Mesenchymal stem cell (in vitro differentiated cells and primary cell): ENCODE data around the gene LAPTM5.

Experiments used
- DNase-seq: peaks from one replicate; pipeline ENCODE4 v3.0.0-alpha.2; 2013
- H2AFZ ChIP-seq: one replicate; pipeline ENCODE4 v1.6.1; 2013; ENCODE audit warnings: low read depth, mild to moderate bottlenecking, control low read depth, inconsistent platforms, low read length, moderate library complexity
- H2AK5ac ChIP-seq: 2 replicates; pipeline ENCODE4 v1.6.1; 2013; ENCODE audit warnings: low read length, moderate library complexity, mild to moderate bottlenecking, inconsistent platforms; ENCODE audit not compliant: severe bottlenecking
- H2BK120ac ChIP-seq: one replicate; pipeline ENCODE4 v1.6.1; 2013; ENCODE audit warnings: low read depth, mild to moderate bottlenecking, inconsistent platforms, low read length, moderate library complexity
- H2BK12ac ChIP-seq, 2 experiments: one replicate each; pipeline ENCODE4 v1.6.1; 2013; ENCODE audit warnings: inconsistent platforms in 2 of 2, low read length in 2 of 2, mild to moderate bottlenecking in 2 of 2, moderate library complexity in 2 of 2, control low read depth in 1 of 2
- H2BK15ac ChIP-seq: one replicate; pipeline ENCODE4 v1.6.1; 2013; ENCODE audit warnings: mild to moderate bottlenecking, low read depth, inconsistent platforms; ENCODE audit not compliant: poor library complexity, severe bottlenecking
- H2BK5ac ChIP-seq: 2 replicates; pipeline ENCODE4 v1.6.1; 2013; ENCODE audit warnings: low read depth, mild to moderate bottlenecking, low read length, control low read depth, inconsistent platforms; ENCODE audit not compliant: poor library complexity, severe bottlenecking
- H3K14ac ChIP-seq, 2 experiments: one replicate each; pipeline ENCODE4 v1.6.1; 2013; ENCODE audit warnings: inconsistent platforms in 2 of 2, low read length in 2 of 2, control low read depth in 1 of 2, mild to moderate bottlenecking in 1 of 2, moderate library complexity in 1 of 2
- H3K18ac ChIP-seq, 2 experiments: one replicate each; pipeline ENCODE4 v1.6.1; 2013; ENCODE audit warnings: inconsistent platforms in 2 of 2, low read length in 2 of 2, control low read depth in 1 of 2, low read depth in 1 of 2, mild to moderate bottlenecking in 1 of 2
- H3K23ac ChIP-seq, 2 experiments: one replicate each; pipeline ENCODE4 v1.6.1; 2013; ENCODE audit warnings: inconsistent platforms in 2 of 2, low read length in 2 of 2, mild to moderate bottlenecking in 2 of 2, moderate library complexity in 2 of 2, control low read depth in 1 of 2
- H3K27ac ChIP-seq: 2 replicates; pipeline ENCODE4 v1.5.1; 2013; ENCODE audit warnings: mild to moderate bottlenecking, moderate library complexity, low read length, control low read depth, inconsistent platforms; ENCODE audit not compliant: poor library complexity, severe bottlenecking
- H3K27me3 ChIP-seq, 2 experiments: 2 replicates each; pipeline versions ENCODE4 v1.6.1 to v1.7.0; 2013; ENCODE audit warnings: low read length in 2 of 2, mild to moderate bottlenecking in 2 of 2, moderate library complexity in 2 of 2, control low read depth in 1 of 2, inconsistent platforms in 1 of 2; ENCODE audit not compliant: control insufficient read depth in 1 of 2, insufficient read depth in 1 of 2
- H3K36me3 ChIP-seq, 2 experiments: 2 replicates each; pipeline versions ENCODE4 v1.6.1 to v1.7.0; 2013; ENCODE audit warnings: low read length in 2 of 2, control low read depth in 1 of 2, inconsistent platforms in 1 of 2, low read depth in 1 of 2, mild to moderate bottlenecking in 1 of 2; ENCODE audit not compliant: insufficient read depth in 2 of 2, control insufficient read depth in 1 of 2
- H3K4ac ChIP-seq, 2 experiments: one replicate each; pipeline ENCODE4 v1.6.1; 2013; ENCODE audit warnings: inconsistent platforms in 2 of 2, low read length in 2 of 2, mild to moderate bottlenecking in 2 of 2, moderate library complexity in 2 of 2, control low read depth in 1 of 2, low read depth in 1 of 2
- H3K4me1 ChIP-seq: 2 replicates; pipeline ENCODE4 v1.6.1; 2013; ENCODE audit warnings: low read depth, low read length, control low read depth; ENCODE audit not compliant: control insufficient read depth, insufficient read depth
- H3K4me2 ChIP-seq: 2 replicates; pipeline ENCODE4 v1.6.1; 2013; ENCODE audit warnings: low read length, mild to moderate bottlenecking, inconsistent platforms; ENCODE audit not compliant: poor library complexity, severe bottlenecking
- H3K4me3 ChIP-seq, 2 experiments: 2 replicates each; pipeline versions ENCODE4 v1.5.1 to v1.7.0; 2013; ENCODE audit warnings: low read length in 2 of 2, mild to moderate bottlenecking in 2 of 2, control low read depth in 1 of 2, low read depth in 1 of 2; ENCODE audit not compliant: insufficient read depth in 1 of 2
- H3K79me1 ChIP-seq: replicated peaks from 2 replicates; pipeline ENCODE4 v1.6.1; 2013; ENCODE audit warnings: mild to moderate bottlenecking, control low read depth, low read length, inconsistent platforms; ENCODE audit not compliant: poor library complexity, severe bottlenecking
- H3K9ac ChIP-seq: 2 replicates; pipeline ENCODE4 v1.7.0; 2013; ENCODE audit warnings: mild to moderate bottlenecking, low read length, moderate library complexity
- H3K9me3 ChIP-seq: 2 replicates; pipeline ENCODE4 v1.7.0; 2013; ENCODE audit warnings: mild to moderate bottlenecking, low read length; ENCODE audit not compliant: control insufficient read depth
- H4K8ac ChIP-seq: one replicate; pipeline ENCODE4 v1.6.1; 2013; ENCODE audit warnings: inconsistent platforms, mild to moderate bottlenecking, low read length, moderate library complexity
- H4K91ac ChIP-seq: one replicate; pipeline ENCODE4 v1.6.1; 2013; ENCODE audit warnings: mild to moderate bottlenecking, low read length, inconsistent platforms
- WGBS: methylation state at CpG from one replicate; pipeline ENCODE4 v1.1.7; 2013; ENCODE audit warnings: mixed read lengths; 5-methylcytosine and 5-hydroxymethylcytosine counted together

Gene LAPTM5

DNA sequence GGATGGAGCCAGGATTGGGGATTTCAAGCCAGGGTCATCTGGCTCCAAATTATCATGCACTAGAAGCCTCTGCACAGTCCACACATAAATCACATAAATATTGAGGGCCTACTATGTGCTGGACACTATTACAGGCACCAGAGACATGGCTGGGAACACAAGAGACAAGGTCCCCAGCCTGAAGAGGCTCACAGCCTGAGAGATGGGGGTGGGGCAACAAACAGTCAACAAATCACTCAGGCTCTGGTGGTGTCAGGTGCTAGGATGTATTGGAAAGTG lies 41.6 kb upstream of the LAPTM5 start:
- Histone ChIP-seq H3K9me3 (no peaks in the 10 kb centered on the region), H3K4me1 (peaks cover 12% of the 10 kb centered on the region), H3K18ac (no peak overlapping the region), H2BK120ac (peak overlapping the region; percentile 0), H2BK15ac (peak overlapping the region; percentile 49), H3K23ac (no peak overlapping the region), H4K8ac (no peak overlapping the region), H2BK12ac (peak overlapping the region in 1 of 2 experiments; percentile 29), H3K4ac (no peak overlapping the region), H2AK5ac (no peak overlapping the region), H3K4me3 (no peak overlapping the region), H3K9ac (no peak overlapping the region), H3K4me2 (no peak overlapping the region), H2BK5ac (no peak overlapping the region), H4K91ac (no peak overlapping the region), H3K27ac (no peak overlapping the region), H3K36me3 (no peaks in the 10 kb centered on the region), H2AFZ (no peak overlapping the region), H3K14ac (no peak overlapping the region), H3K79me1 (no peaks in the 10 kb centered on the region), H3K27me3 (peaks cover 0 to 12% of the 10 kb centered on the region in 2 experiments)
- DNase-seq: no peak

DNA sequence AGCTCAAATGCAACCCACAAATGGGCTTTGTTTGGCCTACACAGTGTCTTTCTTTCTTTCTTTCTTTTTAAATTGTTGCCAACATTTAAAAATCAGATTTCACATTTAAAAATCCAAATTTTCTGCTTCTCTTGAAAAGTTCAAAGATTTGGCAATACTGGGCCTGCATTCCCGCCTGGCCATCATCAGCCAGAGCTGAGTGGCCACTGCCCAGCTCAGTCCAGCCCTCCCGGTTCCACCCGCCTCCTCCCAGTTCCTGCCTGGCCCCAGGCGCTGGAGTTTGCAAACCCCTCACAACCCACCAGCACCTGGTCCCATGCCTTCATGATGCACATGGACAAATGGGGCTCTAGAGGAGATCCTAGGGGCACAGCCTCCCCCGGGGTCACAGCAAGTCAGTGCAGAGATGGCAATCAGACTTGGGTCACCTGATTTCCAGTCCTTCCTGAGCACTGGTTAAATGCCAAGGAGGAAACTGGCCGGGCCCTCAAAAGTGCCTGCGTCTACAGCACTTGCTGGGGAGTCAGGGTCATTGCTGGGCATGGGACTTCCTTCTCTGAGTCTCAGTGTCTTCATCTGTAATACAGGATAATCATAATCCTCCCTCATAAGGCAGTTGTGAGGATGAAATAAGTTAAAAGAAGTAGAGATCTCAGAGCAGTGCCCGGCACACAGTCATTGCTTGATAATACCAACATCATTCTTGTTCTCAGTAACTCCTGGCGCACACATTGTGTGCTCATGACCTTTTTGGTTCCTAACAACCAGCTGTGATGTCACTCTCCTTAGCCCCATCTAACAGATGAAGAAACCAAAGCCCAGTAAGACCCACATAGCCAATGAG lies 41.0 kb upstream of the LAPTM5 start:
- H3K4me2 ChIP-seq: no peak overlapping the region
- H2BK12ac ChIP-seq: peak overlapping the region in 1 of 2 experiments; percentile 31
- no peak overlapping the region for H4K8ac ChIP-seq
- no peaks in the 10 kb centered on the region for H3K9me3 ChIP-seq
- no peak for DNase-seq
- peaks cover 0 to 17% of the 10 kb centered on the region in 2 experiments for H3K27me3 ChIP-seq
- no peak overlapping the region for H3K27ac ChIP-seq
- H3K18ac ChIP-seq: peak overlapping the region in 1 of 2 experiments; percentile 16
- H3K4me1 ChIP-seq: peaks cover 12% of the 10 kb centered on the region
- no peak overlapping the region for H3K4me3 ChIP-seq
- peak overlapping the region; percentile 68 for H2BK15ac ChIP-seq
- H2AFZ ChIP-seq: peak overlapping the region; percentile 18
- no peak overlapping the region for H3K14ac ChIP-seq
- H3K79me1 ChIP-seq: no peaks in the 10 kb centered on the region
- H3K4ac ChIP-seq: no peak overlapping the region
- no peak overlapping the region for H2BK5ac ChIP-seq
- H4K91ac ChIP-seq: peak overlapping the region; percentile 32
- H2BK120ac ChIP-seq: peak overlapping the region; percentile 23
- H3K9ac ChIP-seq: no peak overlapping the region
- no peak overlapping the region for H3K23ac ChIP-seq
- no peaks in the 10 kb centered on the region for H3K36me3 ChIP-seq
- peak overlapping the region; percentile 45 for H2AK5ac ChIP-seq
- WGBS: 82% methylated on average over 9 of the region's 9 CpGs

DNA sequence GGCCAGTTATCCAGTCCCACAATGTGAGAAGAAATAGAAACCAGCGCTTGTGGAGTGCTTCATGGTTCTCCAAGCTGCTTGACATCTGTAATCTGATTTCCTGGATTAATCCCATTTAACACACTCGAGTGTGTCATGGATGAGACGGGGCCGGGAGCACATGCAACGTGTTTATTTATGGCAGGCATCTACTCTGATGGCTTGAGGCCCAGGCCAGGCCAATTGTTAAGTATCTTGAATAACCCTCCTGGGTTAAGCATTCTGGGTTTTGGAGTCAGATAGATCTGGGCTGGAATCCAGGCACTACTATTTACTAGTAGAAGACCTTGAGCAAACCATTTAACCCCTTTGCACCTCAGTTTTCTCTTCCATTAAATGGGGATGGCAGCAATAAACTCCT lies 37.5 kb upstream of the LAPTM5 start:
- no peak overlapping the region for H2BK5ac ChIP-seq
- H3K36me3 ChIP-seq: no peaks in the 10 kb centered on the region
- no peak overlapping the region for H3K4ac ChIP-seq
- no peak overlapping the region for H2AK5ac ChIP-seq
- H3K18ac ChIP-seq: no peak overlapping the region
- no peak overlapping the region for H3K4me3 ChIP-seq
- no peak overlapping the region for H3K4me2 ChIP-seq
- H2BK120ac ChIP-seq: no peak overlapping the region
- no peak overlapping the region for H2BK15ac ChIP-seq
- H3K27me3 ChIP-seq: peaks cover 12 to 36% of the 10 kb centered on the region in 2 experiments
- no peak overlapping the region for H4K8ac ChIP-seq
- no peak overlapping the region for H3K14ac ChIP-seq
- DNase-seq: no peak
- H3K27ac ChIP-seq: no peak overlapping the region
- no peak overlapping the region for H3K23ac ChIP-seq
- peaks cover 7% of the 10 kb centered on the region for H3K4me1 ChIP-seq
- no peak overlapping the region for H2BK12ac ChIP-seq
- no peaks in the 10 kb centered on the region for H3K79me1 ChIP-seq
- H3K9ac ChIP-seq: no peak overlapping the region
- peaks cover 5% of the 10 kb centered on the region for H3K9me3 ChIP-seq
- 64% methylated on average over 5 of the region's 5 CpGs for WGBS
- no peak overlapping the region for H2AFZ ChIP-seq
- no peak overlapping the region for H4K91ac ChIP-seq

DNA sequence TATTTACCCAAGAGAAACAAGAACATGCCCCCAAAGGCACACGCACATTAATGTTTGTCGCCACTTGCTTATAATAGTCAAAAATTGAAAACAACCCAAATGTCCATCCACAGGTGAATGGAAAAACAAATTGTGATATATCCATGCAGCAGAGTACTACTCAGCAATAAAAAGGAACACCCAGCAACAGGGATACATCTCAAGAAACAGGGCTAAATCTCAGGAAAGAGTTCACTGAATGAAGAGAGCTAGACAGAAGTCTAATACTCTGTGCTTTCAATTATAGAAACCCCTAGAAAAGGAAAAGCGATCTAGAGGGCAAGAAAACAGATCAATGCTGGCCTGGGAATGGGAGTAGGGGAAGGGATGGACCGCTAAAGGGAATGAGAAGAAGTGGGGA lies 36.7 kb upstream of the LAPTM5 start:
- 87% methylated on average over 4 of the region's 4 CpGs for WGBS
- no peak overlapping the region for H3K9ac ChIP-seq
- H3K79me1 ChIP-seq: no peaks in the 10 kb centered on the region
- H3K4me2 ChIP-seq: no peak overlapping the region
- DNase-seq: no peak
- peaks cover 7% of the 10 kb centered on the region for H3K4me1 ChIP-seq
- H3K14ac ChIP-seq: no peak overlapping the region
- no peak overlapping the region for H4K8ac ChIP-seq
- H3K36me3 ChIP-seq: no peaks in the 10 kb centered on the region
- H3K4ac ChIP-seq: no peak overlapping the region
- no peak overlapping the region for H3K4me3 ChIP-seq
- H3K27me3 ChIP-seq: peaks cover 16 to 44% of the 10 kb centered on the region in 2 experiments
- no peak overlapping the region for H2AK5ac ChIP-seq
- peaks cover 5% of the 10 kb centered on the region for H3K9me3 ChIP-seq
- no peak overlapping the region for H2BK5ac ChIP-seq
- H4K91ac ChIP-seq: no peak overlapping the region
- H2BK120ac ChIP-seq: no peak overlapping the region
- no peak overlapping the region for H3K18ac ChIP-seq
- H2BK15ac ChIP-seq: no peak overlapping the region
- no peak overlapping the region for H2AFZ ChIP-seq
- no peak overlapping the region for H2BK12ac ChIP-seq
- H3K27ac ChIP-seq: no peak overlapping the region
- H3K23ac ChIP-seq: no peak overlapping the region
